Mesenchymal stem cell (in vitro differentiated cells and primary cell): ENCODE results near the gene SPATS2.
A peak's percentile ranks its signal among the peaks of the same experiment; 100 is the strongest.

Experiments
- DNase-seq: peaks from one replicate; pipeline ENCODE4 v3.0.0-alpha.2; 2013
- H2AFZ ChIP-seq: one replicate; pipeline ENCODE4 v1.6.1; 2013; ENCODE audit warnings: low read depth, mild to moderate bottlenecking, control low read depth, inconsistent platforms, low read length, moderate library complexity
- H2AK5ac ChIP-seq: 2 replicates; pipeline ENCODE4 v1.6.1; 2013; ENCODE audit warnings: low read length, moderate library complexity, mild to moderate bottlenecking, inconsistent platforms; ENCODE audit not compliant: severe bottlenecking
- H2BK120ac ChIP-seq: one replicate; pipeline ENCODE4 v1.6.1; 2013; ENCODE audit warnings: low read depth, mild to moderate bottlenecking, inconsistent platforms, low read length, moderate library complexity
- H2BK12ac ChIP-seq, 2 experiments: one replicate each; pipeline ENCODE4 v1.6.1; 2013; ENCODE audit warnings: inconsistent platforms in 2 of 2, low read length in 2 of 2, mild to moderate bottlenecking in 2 of 2, moderate library complexity in 2 of 2, control low read depth in 1 of 2
- H2BK15ac ChIP-seq: one replicate; pipeline ENCODE4 v1.6.1; 2013; ENCODE audit warnings: mild to moderate bottlenecking, low read depth, inconsistent platforms; ENCODE audit not compliant: poor library complexity, severe bottlenecking
- H2BK5ac ChIP-seq: 2 replicates; pipeline ENCODE4 v1.6.1; 2013; ENCODE audit warnings: low read depth, mild to moderate bottlenecking, low read length, control low read depth, inconsistent platforms; ENCODE audit not compliant: poor library complexity, severe bottlenecking
- H3K14ac ChIP-seq, 2 experiments: one replicate each; pipeline ENCODE4 v1.6.1; 2013; ENCODE audit warnings: inconsistent platforms in 2 of 2, low read length in 2 of 2, control low read depth in 1 of 2, mild to moderate bottlenecking in 1 of 2, moderate library complexity in 1 of 2
- H3K18ac ChIP-seq, 2 experiments: one replicate each; pipeline ENCODE4 v1.6.1; 2013; ENCODE audit warnings: inconsistent platforms in 2 of 2, low read length in 2 of 2, control low read depth in 1 of 2, low read depth in 1 of 2, mild to moderate bottlenecking in 1 of 2
- H3K23ac ChIP-seq, 2 experiments: one replicate each; pipeline ENCODE4 v1.6.1; 2013; ENCODE audit warnings: inconsistent platforms in 2 of 2, low read length in 2 of 2, mild to moderate bottlenecking in 2 of 2, moderate library complexity in 2 of 2, control low read depth in 1 of 2
- H3K27ac ChIP-seq: 2 replicates; pipeline ENCODE4 v1.5.1; 2013; ENCODE audit warnings: mild to moderate bottlenecking, moderate library complexity, low read length, control low read depth, inconsistent platforms; ENCODE audit not compliant: poor library complexity, severe bottlenecking
- H3K27me3 ChIP-seq, 2 experiments: 2 replicates each; pipeline versions ENCODE4 v1.6.1 to v1.7.0; 2013; ENCODE audit warnings: low read length in 2 of 2, mild to moderate bottlenecking in 2 of 2, moderate library complexity in 2 of 2, control low read depth in 1 of 2, inconsistent platforms in 1 of 2; ENCODE audit not compliant: control insufficient read depth in 1 of 2, insufficient read depth in 1 of 2
- H3K36me3 ChIP-seq, 2 experiments: 2 replicates each; pipeline versions ENCODE4 v1.6.1 to v1.7.0; 2013; ENCODE audit warnings: low read length in 2 of 2, control low read depth in 1 of 2, inconsistent platforms in 1 of 2, low read depth in 1 of 2, mild to moderate bottlenecking in 1 of 2; ENCODE audit not compliant: insufficient read depth in 2 of 2, control insufficient read depth in 1 of 2
- H3K4ac ChIP-seq, 2 experiments: one replicate each; pipeline ENCODE4 v1.6.1; 2013; ENCODE audit warnings: inconsistent platforms in 2 of 2, low read length in 2 of 2, mild to moderate bottlenecking in 2 of 2, moderate library complexity in 2 of 2, control low read depth in 1 of 2, low read depth in 1 of 2
- H3K4me1 ChIP-seq: 2 replicates; pipeline ENCODE4 v1.6.1; 2013; ENCODE audit warnings: low read depth, low read length, control low read depth; ENCODE audit not compliant: control insufficient read depth, insufficient read depth
- H3K4me2 ChIP-seq: 2 replicates; pipeline ENCODE4 v1.6.1; 2013; ENCODE audit warnings: low read length, mild to moderate bottlenecking, inconsistent platforms; ENCODE audit not compliant: poor library complexity, severe bottlenecking
- H3K4me3 ChIP-seq, 2 experiments: 2 replicates each; pipeline versions ENCODE4 v1.5.1 to v1.7.0; 2013; ENCODE audit warnings: low read length in 2 of 2, mild to moderate bottlenecking in 2 of 2, control low read depth in 1 of 2, low read depth in 1 of 2; ENCODE audit not compliant: insufficient read depth in 1 of 2
- H3K79me1 ChIP-seq: replicated peaks from 2 replicates; pipeline ENCODE4 v1.6.1; 2013; ENCODE audit warnings: mild to moderate bottlenecking, control low read depth, low read length, inconsistent platforms; ENCODE audit not compliant: poor library complexity, severe bottlenecking
- H3K9ac ChIP-seq: 2 replicates; pipeline ENCODE4 v1.7.0; 2013; ENCODE audit warnings: mild to moderate bottlenecking, low read length, moderate library complexity
- H3K9me3 ChIP-seq: 2 replicates; pipeline ENCODE4 v1.7.0; 2013; ENCODE audit warnings: mild to moderate bottlenecking, low read length; ENCODE audit not compliant: control insufficient read depth
- H4K8ac ChIP-seq: one replicate; pipeline ENCODE4 v1.6.1; 2013; ENCODE audit warnings: inconsistent platforms, mild to moderate bottlenecking, low read length, moderate library complexity
- H4K91ac ChIP-seq: one replicate; pipeline ENCODE4 v1.6.1; 2013; ENCODE audit warnings: mild to moderate bottlenecking, low read length, inconsistent platforms
- WGBS: methylation state at CpG from one replicate; pipeline ENCODE4 v1.1.7; 2013; ENCODE audit warnings: mixed read lengths; 5-methylcytosine and 5-hydroxymethylcytosine counted together

The SPATS2 gene

DNA sequence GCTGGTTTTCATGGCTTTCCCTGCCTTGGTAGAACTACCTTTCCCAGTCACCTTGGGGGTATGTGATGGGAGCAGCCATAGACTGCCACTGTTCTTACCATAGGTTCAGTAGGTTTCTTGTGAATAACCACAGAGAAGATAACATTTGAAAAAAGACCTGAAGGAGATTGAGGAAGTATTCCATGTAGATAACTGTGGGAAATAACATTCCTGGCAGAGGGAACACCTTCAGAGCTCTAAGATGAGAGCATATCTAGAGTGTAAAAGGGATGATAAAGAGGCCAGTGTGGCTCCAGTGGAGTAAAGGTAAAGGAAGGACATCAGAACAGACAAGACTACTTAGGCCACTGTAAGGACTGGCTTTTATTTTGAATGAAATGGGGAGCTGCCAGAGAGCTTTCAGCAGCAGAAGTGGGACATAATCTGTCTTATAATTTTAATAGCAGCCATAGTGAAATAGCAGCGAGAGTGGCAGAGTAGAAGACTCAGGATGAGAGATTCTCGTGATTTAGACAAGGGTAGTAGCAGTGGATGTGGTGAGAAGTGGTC is 88.9 kb downstream of the SPATS2 start:
- Histone ChIP-seq H3K4ac (no peak overlapping the region), H3K79me1 (peaks cover 23% of the 10 kb centered on the region), H2AFZ (no peak overlapping the region), H2BK120ac (no peak overlapping the region), H2BK12ac (no peak overlapping the region), H2AK5ac (no peak overlapping the region), H3K9me3 (no peaks in the 10 kb centered on the region), H3K27me3 (no peaks in the 10 kb centered on the region), H3K4me1 (peaks cover 4% of the 10 kb centered on the region), H3K23ac (no peak overlapping the region), H3K27ac (no peak overlapping the region), H3K4me2 (no peak overlapping the region), H3K14ac (no peak overlapping the region), H2BK5ac (no peak overlapping the region), H3K18ac (no peak overlapping the region), H3K36me3 (peaks cover 0 to 5% of the 10 kb centered on the region in 2 experiments), H3K4me3 (no peak overlapping the region), H3K9ac (no peak overlapping the region), H4K8ac (no peak overlapping the region), H2BK15ac (no peak overlapping the region), H4K91ac (no peak overlapping the region)
- WGBS, result 98% methylated on average over 2 of the region's 2 CpGs
- no peak for DNase-seq

DNA sequence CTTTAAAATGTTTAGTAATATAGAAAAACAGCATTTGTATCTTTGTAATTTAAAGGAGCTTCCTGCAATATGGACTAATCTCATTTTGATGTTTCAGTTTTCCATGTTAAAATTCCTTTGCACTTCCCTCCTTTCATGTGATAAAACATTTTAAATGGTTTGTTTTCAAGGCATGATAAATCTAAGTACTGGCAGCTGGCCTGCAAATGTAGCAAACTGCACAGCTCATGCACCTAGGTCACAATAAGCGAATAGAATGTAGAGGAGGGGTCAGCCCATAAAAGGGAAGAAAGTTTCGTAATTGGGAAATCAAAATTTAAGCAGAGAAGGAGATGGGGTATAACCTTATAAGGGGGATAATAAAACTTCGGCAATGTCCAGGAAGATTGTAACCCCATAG is 91.6 kb downstream of the SPATS2 start:
- Histone ChIP-seq H3K4ac (no peak overlapping the region), H4K91ac (no peak overlapping the region), H3K9me3 (no peaks in the 10 kb centered on the region), H3K36me3 (peaks cover 3 to 5% of the 10 kb centered on the region in 2 experiments), H3K27ac (no peak overlapping the region), H3K9ac (no peak overlapping the region), H3K14ac (no peak overlapping the region), H2BK15ac (no peak overlapping the region), H3K18ac (no peak overlapping the region), H2BK5ac (no peak overlapping the region), H4K8ac (no peak overlapping the region), H2AFZ (no peak overlapping the region), H2AK5ac (no peak overlapping the region), H3K4me1 (peaks cover 8% of the 10 kb centered on the region), H3K4me3 (no peak overlapping the region), H3K23ac (no peak overlapping the region), H3K79me1 (peaks cover 24% of the 10 kb centered on the region), H3K4me2 (no peak overlapping the region), H3K27me3 (no peaks in the 10 kb centered on the region), H2BK120ac (no peak overlapping the region), H2BK12ac (no peak overlapping the region)
- no peak for DNase-seq
- over 99% methylated on average over 3 of the region's 3 CpGs for WGBS

DNA sequence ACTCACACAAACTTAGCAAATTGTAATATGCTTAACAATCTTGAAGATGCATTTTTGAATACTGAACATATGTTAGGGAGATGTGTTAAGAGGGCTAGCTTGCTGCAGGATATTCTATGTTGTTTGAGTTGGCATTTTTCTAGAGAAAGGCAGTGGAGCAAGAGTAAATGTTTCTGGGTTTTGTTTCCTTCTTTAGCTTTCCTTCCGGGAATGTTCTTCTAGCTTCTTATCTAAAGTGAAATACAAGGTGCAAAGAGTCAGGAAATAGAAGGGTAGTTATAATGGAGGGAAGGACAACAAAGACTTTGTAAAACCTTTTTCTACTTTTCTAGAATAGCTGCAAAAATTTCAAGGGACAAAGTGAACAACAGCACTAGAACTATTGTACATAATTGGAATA is 94.0 kb downstream of the SPATS2 start:
- H3K23ac ChIP-seq, result no peak overlapping the region
- no peak overlapping the region for H2BK15ac ChIP-seq
- no peak overlapping the region for H2AFZ ChIP-seq
- H3K4me2 ChIP-seq, result no peak overlapping the region
- WGBS, result 83% methylated on average over 1 of the region's 1 CpG
- no peak overlapping the region for H2BK12ac ChIP-seq
- no peak overlapping the region for H3K14ac ChIP-seq
- no peak overlapping the region for H2BK120ac ChIP-seq
- H3K9ac ChIP-seq, result no peak overlapping the region
- H3K36me3 ChIP-seq, result peaks cover 5 to 6% of the 10 kb centered on the region in 2 experiments
- H3K79me1 ChIP-seq, result peaks cover 17% of the 10 kb centered on the region
- no peak for DNase-seq
- H4K8ac ChIP-seq, result no peak overlapping the region
- no peak overlapping the region for H2BK5ac ChIP-seq
- no peaks in the 10 kb centered on the region for H3K27me3 ChIP-seq
- peaks cover 4% of the 10 kb centered on the region for H3K4me1 ChIP-seq
- no peak overlapping the region for H2AK5ac ChIP-seq
- no peak overlapping the region for H4K91ac ChIP-seq
- H3K9me3 ChIP-seq, result no peaks in the 10 kb centered on the region
- no peak overlapping the region for H3K18ac ChIP-seq
- H3K27ac ChIP-seq, result no peak overlapping the region
- no peak overlapping the region for H3K4me3 ChIP-seq
- H3K4ac ChIP-seq, result no peak overlapping the region

GRCh38 chr12:49462083-49462744 is 95.0 kb downstream of the SPATS2 start:
- no peak for DNase-seq

More at GRCh38 chr12:49462083-49462744, 95.0 kb downstream of the SPATS2 start:
- Histone ChIP-seq H2AFZ (no peak overlapping the region), H3K4me3 (no peak overlapping the region), H4K8ac (no peak overlapping the region), H2AK5ac (no peak overlapping the region), H3K18ac (no peak overlapping the region), H3K9ac (peak overlapping the region; percentile 29), H3K14ac (no peak overlapping the region), H3K4me1 (peaks cover 4% of the 10 kb centered on the region), H3K27me3 (no peaks in the 10 kb centered on the region), H2BK120ac (no peak overlapping the region), H3K36me3 (peaks cover 5 to 6% of the 10 kb centered on the region in 2 experiments), H3K79me1 (peaks cover 16% of the 10 kb centered on the region), H3K27ac (no peak overlapping the region), H3K4me2 (no peak overlapping the region), H2BK15ac (no peak overlapping the region), H2BK12ac (no peak overlapping the region), H3K23ac (no peak overlapping the region), H3K9me3 (no peaks in the 10 kb centered on the region), H2BK5ac (no peak overlapping the region), H3K4ac (no peak overlapping the region), H4K91ac (no peak overlapping the region)
- WGBS, result 86% methylated on average over 9 of the region's 11 CpGs
